T follicular helper cell (primary cell): ENCODE data around the gene ERRFI1.
"Not testable (repeated sequence)": the region's sequence is repeated elsewhere in the genome, so short reads cannot be mapped to it uniquely, and the experiment has no call there.

Experiments used
- DNase-seq: peaks from one replicate; pipeline ENCODE4 v3.0.0-alpha.2; 2020; ENCODE audit warnings: low read depth

The ERRFI1 gene

DNA sequence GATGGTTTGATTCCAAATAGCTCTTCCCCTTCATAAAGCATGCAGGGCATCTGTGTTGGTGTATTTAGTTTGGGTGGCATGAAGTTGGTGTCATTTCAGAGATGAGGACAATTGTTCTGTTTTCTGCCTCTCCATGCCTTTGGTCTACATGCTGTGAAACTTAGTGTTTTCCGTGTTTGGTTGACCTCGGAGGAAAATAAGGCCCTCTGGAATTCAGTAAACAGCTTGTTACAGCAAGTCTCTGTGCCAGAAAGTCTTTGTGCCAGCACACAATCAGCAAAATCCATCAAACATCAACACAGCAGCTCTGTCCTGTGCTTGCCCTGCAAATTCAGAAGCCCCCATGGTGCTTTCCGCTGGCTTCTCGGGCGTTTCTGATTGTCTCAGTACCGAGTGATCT lies 55.1 kb downstream of the ERRFI1 start:
- no peak for DNase-seq

DNA sequence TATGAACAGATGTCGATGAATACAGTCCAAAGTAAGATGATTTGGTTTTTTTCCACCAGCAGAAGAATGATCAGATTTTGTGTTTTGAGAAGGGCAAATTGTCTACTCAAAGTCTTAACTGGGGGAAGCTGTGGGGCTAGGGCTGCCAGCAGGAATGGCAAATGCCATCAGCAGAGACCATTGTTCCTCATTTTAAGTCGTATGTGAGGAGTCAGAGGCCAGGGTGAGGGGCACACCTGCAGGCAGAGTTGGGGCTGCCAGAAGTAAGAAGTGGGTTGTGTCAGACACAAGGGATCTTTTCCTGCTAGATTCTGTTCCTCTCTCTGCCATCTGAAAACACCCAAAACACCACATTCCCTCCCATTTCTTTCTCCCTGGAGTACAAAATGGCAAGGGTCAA lies 55.9 kb downstream of the ERRFI1 start:
- DNase-seq = no peak

DNA sequence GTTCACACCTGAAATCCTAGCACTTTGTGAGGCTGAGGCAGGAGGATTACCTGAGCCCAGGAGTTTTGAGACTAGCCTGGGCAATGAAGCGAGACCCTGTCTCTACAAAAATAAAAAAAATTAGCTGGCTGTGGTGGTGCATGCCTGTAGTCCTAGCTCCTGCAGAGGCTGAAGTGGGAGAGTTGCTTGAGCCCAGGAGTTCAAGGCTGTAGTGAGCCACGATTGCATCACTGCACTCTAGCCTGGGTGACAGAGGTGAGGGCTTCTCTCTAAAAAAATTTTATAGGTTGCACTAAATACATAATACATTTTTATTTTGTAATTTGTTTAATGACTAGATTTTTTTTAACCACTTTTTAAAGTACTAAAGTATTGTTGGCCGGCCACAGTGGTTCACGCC lies 58.5 kb downstream of the ERRFI1 start:
- DNase-seq = no peak

DNA sequence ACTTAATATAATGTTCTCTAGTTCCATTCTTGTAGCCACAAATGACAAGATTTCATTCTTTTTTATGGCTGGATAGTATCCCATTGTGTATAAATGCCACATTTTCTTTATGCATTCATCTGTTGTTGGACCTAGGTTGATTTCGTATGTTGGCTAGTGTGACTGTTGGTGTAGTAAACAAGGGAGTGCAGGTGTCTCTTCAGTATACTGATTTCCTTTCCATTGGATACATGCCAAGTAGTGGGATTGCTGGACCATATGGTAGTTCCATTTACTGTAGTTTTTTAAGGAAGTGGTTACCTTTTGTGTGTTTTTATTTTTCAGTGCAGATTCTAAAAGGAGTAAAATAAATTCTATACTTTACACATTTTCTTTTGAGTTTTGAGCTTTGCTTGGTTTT lies 58.9 kb downstream of the ERRFI1 start:
- no peak for DNase-seq

DNA sequence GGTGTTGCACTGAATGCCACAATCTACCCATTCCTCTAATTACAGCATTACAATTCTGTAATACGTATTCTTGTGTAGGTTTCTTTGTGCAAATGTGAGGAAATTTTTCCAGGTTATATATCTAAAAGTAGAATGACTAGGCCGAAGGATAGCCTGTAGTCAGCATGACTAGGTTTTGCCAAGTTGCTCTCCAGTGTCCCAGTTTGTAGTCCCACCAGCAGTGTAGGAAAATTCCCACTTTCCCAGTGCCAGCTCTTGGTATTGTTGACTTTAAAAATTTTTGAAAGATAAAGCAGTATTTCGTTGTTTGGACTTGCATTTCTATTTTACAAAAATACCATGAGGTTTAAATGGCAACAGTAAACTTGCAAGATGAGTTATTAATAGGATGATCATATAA lies 61.6 kb downstream of the ERRFI1 start:
- DNase-seq = no peak

DNA sequence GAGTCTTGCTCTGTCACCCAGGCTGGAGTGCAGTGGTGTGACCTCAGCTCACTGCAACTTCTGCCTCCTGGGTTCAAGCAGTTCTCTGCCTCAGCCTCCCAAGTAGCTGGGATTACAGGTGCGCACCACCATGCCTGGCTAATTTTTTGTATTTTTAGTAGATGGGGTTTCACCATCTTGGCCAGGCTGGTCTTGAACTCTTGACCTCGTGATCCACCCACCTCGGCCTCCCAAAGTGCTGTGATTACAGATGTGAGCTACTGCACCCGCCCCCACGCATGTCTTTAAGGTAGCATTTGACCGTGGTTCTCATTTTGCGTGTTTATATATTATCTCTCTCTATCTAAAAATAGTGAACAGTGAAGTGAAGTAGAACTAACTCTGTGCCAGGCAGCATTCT lies 62.3 kb downstream of the ERRFI1 start:
- DNase-seq = not testable (repeated sequence)

DNA sequence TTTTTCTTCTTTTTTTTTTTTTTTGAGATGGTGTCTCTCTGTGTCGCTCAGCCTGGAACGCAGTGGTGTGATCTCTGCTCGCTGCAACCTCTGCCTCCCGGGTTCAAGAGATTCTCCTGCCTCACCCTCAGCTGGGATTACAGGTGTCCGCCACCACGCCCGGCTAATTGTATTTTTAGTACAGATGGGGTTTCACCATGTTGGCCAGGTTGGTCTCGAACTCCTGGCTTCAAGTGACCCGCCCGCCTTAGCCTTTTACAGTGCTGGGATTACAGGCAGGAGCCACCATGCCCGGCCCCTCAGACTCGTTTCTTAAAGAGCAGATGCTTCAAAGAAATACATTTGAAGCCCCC lies 62.8 kb downstream of the ERRFI1 start:
- DNase-seq = not testable (repeated sequence)

DNA sequence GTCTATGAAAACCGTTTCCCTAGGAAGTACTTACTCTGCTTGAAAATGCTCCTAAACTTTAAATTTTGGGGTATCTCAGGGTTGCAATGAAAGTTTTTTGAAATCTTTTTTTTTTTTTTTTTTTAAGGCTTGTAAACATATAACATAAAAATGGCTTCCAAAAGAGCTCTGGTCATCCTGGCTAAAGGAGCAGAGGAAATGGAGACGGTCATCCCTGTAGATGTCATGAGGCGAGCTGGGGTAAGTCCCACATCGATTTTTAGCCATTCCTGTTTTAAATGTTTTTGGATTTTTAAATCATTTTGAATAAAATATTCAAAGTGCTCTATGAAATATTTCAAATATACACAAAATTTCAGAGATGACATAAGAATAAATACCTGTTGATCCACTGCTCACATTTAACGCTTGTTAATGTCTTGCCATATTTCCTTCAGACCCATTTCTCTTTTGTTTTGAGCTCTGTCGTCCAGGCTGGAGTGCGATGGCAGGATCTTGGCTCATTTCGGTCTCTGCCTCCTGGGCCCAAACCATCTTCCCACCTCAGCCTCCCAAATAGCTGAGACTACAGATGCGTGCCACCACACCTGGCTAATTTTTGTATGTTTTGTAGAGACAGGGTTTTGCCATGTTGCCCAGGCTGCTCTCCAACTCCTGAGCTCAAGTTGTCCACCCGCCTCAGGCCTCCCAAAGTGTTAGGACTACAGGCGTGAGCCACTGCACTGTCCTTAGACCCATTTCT lies 63.3 kb downstream of the ERRFI1 start:
- DNase-seq = no peak

DNA sequence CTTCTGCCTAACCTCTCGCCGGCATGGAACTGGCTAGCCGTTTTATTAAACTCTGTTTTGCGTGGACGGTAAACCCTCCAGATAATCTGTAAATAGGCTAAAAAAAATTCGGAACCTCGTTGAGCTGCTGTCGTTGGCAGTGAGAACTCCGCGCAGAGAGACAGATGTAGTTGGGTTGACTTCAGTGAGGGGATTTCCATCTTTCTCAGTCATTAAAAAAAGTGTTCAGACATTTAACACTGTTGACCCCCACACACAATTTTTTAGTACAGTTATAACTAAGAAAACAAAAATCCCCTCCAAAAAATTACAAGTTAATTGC lies 64.1 kb downstream of the ERRFI1 start:
- no peak for DNase-seq
